ENCODE data around the gene WDFY2.

DNA sequence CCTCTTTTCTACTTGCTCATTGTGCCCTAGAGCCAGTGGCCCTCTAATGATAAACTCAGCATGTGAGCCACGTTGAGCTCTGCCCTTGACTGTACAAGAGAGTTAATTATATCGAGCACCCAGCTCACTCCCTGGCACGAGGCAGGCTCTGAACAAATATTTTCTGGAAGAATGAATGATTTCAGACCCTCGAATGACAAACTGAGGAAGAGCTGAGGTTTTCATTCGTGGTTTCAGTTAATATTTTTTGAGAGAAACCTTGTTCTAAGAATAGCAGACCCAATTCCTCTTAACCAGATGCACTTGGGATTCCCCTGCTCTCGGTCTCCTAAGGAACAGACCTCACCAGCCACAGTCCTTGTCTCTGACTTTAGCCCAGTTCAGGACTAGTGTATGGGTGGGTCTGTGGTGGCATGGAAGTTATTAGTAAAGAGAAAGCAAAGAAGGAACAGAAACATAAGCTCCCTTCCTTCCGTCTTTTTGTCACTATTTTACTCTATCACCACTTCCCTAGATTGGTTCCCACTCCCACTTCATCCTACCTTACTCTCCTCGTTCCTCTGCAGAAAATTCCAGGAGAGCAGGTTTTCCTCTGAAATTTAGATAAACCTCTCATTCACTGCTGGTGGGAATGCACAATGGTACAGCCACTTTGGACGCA, 22.1 kb upstream of the WDFY2 start:
- TF ChIP-seq CTCF (conservative IDR thresholded peaks at IDR 0.05; ENCODE audit: low read depth, low read length) (no peak), EZH2 (IDR thresholded peaks at IDR 0.05; ENCODE audit: borderline replicate concordance, low read depth, low read length, poor library complexity, severe bottlenecking) (no peak)
